ENCODE results near the gene FBRSL1. TPM values are rescaled to one million over a fixed set of nuclear protein-coding genes. Genes with fewer than 3 reads are reported as not detected.
A peak's percentile ranks its signal among the peaks of the same experiment; 100 is the strongest.

Gene FBRSL1
- total RNA-seq, 3 donors from 2014 or later (not counting 1 experiment from before 2014, with no cell fraction given) = 67.5 to 78.0 (median 76.2) TPM

DNA sequence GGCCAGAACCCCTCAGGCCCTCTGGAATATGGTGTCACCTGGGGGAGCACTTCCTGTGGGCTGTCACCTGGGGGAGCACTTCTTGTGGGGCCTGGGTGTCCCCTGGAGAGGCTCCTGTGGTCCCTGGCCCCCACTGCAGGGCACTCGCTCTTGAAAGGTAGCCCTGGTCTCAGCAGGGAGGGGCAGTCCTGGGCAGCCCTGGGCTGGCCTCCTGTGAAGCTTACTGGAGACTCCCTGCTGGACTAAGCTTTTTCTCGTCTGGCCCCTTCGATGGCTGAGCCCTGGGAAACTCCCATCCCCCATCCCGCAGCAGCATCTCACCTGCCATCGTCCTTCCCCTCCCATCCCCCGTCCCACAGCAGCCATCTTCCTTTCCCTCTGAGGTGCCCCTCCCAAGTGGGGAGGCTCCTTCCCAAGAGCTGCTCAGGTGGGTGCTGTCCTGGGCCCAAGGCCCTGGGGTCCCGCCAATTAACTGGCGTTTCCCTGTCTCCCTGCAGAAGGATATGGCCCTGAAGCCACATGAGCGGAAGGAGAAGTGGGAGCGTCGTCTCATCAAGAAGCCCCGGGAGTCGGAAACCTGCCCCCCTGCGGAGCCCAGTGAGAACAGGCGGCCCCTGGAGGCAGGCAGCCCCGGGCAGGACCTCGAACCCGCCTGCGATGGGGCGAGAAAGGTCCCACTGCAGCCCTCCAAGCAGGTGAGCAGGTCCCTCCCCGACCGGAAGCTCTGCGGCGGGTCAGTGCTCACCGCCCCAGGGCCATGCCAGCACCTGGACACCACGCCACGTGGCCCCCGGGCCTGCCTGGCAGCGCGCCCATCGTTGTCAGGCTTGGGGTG, 17.9 kb downstream of the FBRSL1 start:
- H3K4me3 Mint-ChIP-seq = no peak overlapping the region
- intact Hi-C loops (cut with micrococcal nuclease) = no loop called here
- Histone ChIP-seq H3K27me3 (ENCODE audit: control insufficient read depth, insufficient read depth, low read length) (no peaks in the 10 kb centered on the region), H3K4me3 (ENCODE audit: low read length) (no peak overlapping the region), H3K27ac (ENCODE audit: low read length) (no peak overlapping the region), H3K36me3 (ENCODE audit: control insufficient read depth, insufficient read depth, low read length) (peaks cover 16% of the 10 kb centered on the region), H3K9me3 (ENCODE audit: control insufficient read depth, insufficient read depth, low read length) (no peaks in the 10 kb centered on the region), H3K4me1 (ENCODE audit: control insufficient read depth, insufficient read depth, low read length) (peaks cover 50% of the 10 kb centered on the region)
- H3K27me3 Mint-ChIP-seq (ENCODE audit: low read depth in 2 of 2) = no peaks in the 10 kb centered on the region
- peak overlapping the region; percentile 77 to 85 for H3K27ac Mint-ChIP-seq
- no peaks in the 10 kb centered on the region for H3K36me3 Mint-ChIP-seq
- no peak for DNase-seq
- WGBS (ENCODE audit: insufficient coverage) = 89% methylated on average over 31 of the region's 31 CpGs
- H3K9me3 Mint-ChIP-seq = no peaks in the 10 kb centered on the region
- ATAC-seq = no peak
- TF ChIP-seq, protein P1, sequence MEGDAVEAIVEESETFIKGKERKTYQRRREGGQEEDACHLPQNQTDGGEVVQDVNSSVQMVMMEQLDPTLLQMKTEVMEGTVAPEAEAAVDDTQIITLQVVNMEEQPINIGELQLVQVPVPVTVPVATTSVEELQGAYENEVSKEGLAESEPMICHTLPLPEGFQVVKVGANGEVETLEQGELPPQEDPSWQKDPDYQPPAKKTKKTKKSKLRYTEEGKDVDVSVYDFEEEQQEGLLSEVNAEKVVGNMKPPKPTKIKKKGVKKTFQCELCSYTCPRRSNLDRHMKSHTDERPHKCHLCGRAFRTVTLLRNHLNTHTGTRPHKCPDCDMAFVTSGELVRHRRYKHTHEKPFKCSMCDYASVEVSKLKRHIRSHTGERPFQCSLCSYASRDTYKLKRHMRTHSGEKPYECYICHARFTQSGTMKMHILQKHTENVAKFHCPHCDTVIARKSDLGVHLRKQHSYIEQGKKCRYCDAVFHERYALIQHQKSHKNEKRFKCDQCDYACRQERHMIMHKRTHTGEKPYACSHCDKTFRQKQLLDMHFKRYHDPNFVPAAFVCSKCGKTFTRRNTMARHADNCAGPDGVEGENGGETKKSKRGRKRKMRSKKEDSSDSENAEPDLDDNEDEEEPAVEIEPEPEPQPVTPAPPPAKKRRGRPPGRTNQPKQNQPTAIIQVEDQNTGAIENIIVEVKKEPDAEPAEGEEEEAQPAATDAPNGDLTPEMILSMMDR (IDR thresholded peaks at IDR 0.05) = no peak
- H3K4me1 Mint-ChIP-seq = peaks cover 33 to 43% of the 10 kb centered on the region in 2 donors

DNA sequence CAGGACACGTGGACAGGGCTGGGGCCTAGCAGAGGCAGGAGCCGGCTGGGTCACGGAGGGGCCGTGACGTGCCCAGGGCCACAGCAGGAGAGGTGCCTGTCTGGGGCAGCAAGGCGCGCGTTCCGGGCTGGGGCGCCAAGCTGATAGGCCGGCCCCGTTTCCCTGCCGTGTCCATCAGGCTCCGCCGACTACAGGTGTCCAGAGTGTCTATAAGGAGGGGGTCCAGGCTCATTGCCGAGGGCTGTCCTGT, 18.5 kb downstream of the FBRSL1 start:
- Mint-ChIP-seq H3K36me3 (no peaks in the 10 kb centered on the region), H3K4me3 (no peak overlapping the region), H3K9me3 (no peaks in the 10 kb centered on the region), H3K27ac (no peak overlapping the region), H3K4me1 (peaks cover 29 to 43% of the 10 kb centered on the region in 2 donors), H3K27me3 (ENCODE audit: low read depth in 2 of 2) (no peaks in the 10 kb centered on the region)
- DNase-seq = no peak
- no peaks in the 10 kb centered on the region for H3K27me3 ChIP-seq (ENCODE audit: control insufficient read depth, insufficient read depth, low read length)
- H3K27ac ChIP-seq (ENCODE audit: low read length) = no peak overlapping the region
- H3K4me3 ChIP-seq (ENCODE audit: low read length) = no peak overlapping the region
- H3K36me3 ChIP-seq (ENCODE audit: control insufficient read depth, insufficient read depth, low read length) = peaks cover 16% of the 10 kb centered on the region
- intact Hi-C loops (cut with micrococcal nuclease) = no loop called here
- H3K9me3 ChIP-seq (ENCODE audit: control insufficient read depth, insufficient read depth, low read length) = no peaks in the 10 kb centered on the region
- WGBS (ENCODE audit: insufficient coverage) = 97% methylated on average over 16 of the region's 16 CpGs
- TF ChIP-seq, protein P1 (IDR thresholded peaks at IDR 0.05) = no peak
- no peak for ATAC-seq
- peaks cover 44% of the 10 kb centered on the region for H3K4me1 ChIP-seq (ENCODE audit: control insufficient read depth, insufficient read depth, low read length)

DNA sequence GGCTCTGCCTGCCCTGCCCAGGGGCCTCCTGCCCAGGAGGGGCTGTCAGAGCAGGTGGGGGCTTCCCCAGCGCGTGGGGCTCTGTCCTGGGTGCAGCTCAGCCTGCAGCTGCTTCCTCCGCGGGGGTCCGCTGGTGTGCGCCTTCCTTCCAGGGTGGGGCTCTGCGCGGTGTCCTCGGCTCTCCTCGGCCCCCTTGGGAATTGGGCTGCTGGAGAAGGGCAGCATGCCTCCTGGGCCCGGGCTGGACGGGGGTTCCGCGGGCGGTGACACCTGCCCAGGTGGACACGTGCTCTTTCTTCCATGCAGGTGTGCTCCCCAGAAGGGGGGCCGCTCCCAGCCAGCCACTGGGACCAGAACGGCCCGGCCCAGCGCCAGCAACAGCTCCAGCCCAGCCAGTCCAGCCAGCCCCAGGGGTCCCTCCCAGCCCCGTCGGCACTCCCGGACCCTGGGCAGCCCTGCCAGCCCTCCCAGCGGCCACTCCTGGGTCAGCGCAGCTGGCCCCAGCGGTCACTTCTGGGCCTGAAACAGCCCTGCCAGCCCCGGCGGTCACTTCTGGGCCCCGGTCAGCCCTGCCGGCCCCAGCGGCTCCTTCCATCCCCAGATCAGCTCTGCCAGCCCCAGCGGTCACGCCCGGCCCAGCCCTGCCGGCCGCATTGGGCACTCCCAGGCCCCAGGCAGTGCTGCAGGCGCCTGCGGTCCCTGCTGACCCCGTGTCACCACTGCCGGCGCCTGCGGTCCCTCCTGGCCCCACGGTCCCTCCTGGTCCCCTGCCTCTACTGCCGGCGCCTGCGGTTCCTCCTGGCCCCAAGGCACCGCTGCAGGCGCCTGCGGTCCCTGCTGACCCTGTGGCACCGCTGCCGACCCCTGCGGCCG, 19.1 kb downstream of the FBRSL1 start:
- Histone ChIP-seq H3K27ac (ENCODE audit: low read length) (no peak overlapping the region), H3K36me3 (ENCODE audit: control insufficient read depth, insufficient read depth, low read length) (peaks cover 16% of the 10 kb centered on the region), H3K4me1 (ENCODE audit: control insufficient read depth, insufficient read depth, low read length) (peaks cover 38% of the 10 kb centered on the region), H3K4me3 (ENCODE audit: low read length) (no peak overlapping the region), H3K27me3 (ENCODE audit: control insufficient read depth, insufficient read depth, low read length) (no peaks in the 10 kb centered on the region), H3K9me3 (ENCODE audit: control insufficient read depth, insufficient read depth, low read length) (no peaks in the 10 kb centered on the region)
- Mint-ChIP-seq H3K36me3 (no peaks in the 10 kb centered on the region), H3K27ac (no peak overlapping the region), H3K27me3 (ENCODE audit: low read depth in 2 of 2) (no peaks in the 10 kb centered on the region), H3K4me1 (peaks cover 22 to 38% of the 10 kb centered on the region in 2 donors), H3K9me3 (no peaks in the 10 kb centered on the region), H3K4me3 (no peak overlapping the region)
- TF ChIP-seq, protein P1 (IDR thresholded peaks at IDR 0.05) = no peak
- ATAC-seq (no peak), DNase-seq (no peak)
- WGBS (ENCODE audit: insufficient coverage) = 74% methylated on average over 53 of the region's 53 CpGs
- intact Hi-C loops (cut with micrococcal nuclease) = no loop called here

Measured in natural killer cell (primary cell).